Amniotic epithelial cell (primary cell): ENCODE data around the gene ZNHIT3.
A peak's percentile ranks its signal among the peaks of the same experiment; 100 is the strongest.

Experiments
- DNase-seq: peaks from one replicate; pipeline ENCODE4 v3.0.0-alpha.2; 2010; ENCODE audit warnings: low read depth

The ZNHIT3 gene

DNA sequence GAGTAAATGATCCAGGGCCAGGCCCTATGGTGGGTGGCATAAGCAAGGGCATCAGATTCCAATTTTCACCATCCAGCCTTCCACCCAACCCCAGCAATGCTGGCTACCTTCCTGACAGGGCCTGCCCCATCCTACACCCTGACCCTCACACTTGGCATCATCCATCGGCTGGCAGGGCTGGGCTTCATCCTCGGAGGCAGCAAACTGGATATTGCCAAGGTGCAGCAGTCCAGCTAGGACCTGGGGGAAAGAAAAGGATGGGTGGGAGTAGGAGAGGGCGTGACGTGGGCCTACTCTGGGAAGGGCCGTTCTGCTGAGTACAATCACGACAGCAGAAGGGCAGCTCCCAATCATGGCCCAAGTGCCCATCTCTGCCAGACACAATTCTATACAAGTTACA lies 24.7 kb downstream of the ZNHIT3 start:
- no peak for DNase-seq

DNA sequence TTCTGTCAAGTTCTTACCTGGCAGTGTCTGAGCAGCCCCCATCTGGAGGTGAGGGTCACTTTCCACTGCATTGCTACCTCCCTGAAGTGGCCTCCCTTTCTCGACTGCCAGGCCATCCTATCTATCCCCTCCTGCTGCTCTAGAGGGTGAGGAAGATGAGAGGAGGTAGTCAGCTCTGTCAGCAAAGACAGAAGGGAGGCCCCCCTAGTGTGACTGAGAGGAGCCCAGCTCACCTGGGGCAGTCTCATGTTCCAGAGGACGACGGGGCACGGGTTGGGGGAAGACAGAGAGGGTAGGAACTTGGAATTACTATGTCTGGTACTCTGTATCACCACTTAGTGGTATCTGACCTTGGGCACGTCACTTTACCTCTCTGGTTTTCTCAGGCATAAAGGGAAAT lies 26.2 kb downstream of the ZNHIT3 start:
- DNase-seq = no peak

DNA sequence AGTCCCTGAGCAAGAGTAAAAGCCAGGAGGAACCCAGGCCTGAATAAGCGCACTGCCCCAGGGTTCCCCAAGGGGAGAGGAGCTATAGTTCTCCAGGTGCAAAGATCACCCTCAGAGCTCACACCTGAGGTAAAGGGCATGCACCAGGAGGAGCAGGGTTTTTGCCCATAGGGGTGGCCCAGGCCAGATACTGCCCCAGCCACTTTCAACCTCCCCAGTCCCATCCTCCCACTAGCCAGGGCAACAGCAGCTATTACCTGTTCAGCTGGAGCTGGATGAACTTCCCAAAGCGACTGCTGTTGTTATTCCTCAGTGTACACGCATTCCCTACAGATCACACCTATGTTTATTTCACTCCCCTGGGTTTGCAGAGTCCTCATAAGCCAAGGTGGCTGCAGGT lies 28.4 kb downstream of the ZNHIT3 start:
- no peak for DNase-seq

DNA sequence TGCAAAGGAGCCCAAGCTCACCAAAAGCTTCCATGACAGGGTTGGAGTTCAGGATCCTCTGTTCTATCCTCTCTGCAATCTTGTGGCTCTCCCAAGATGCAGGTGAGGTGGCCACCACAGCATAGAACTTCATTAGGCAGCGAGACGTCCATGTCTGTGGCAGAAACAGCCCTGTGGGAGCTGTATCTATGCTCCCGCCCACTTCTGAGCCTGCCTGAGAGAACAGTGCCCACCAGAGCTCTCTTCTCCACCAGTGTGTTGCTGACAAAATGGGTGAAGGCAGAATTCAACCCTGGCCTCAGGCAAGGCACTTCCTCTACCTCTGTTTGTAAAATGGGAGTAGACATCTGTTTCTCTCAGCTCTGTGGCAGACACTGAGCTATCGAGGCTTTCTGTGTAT lies 29.4 kb downstream of the ZNHIT3 start:
- no peak for DNase-seq

DNA sequence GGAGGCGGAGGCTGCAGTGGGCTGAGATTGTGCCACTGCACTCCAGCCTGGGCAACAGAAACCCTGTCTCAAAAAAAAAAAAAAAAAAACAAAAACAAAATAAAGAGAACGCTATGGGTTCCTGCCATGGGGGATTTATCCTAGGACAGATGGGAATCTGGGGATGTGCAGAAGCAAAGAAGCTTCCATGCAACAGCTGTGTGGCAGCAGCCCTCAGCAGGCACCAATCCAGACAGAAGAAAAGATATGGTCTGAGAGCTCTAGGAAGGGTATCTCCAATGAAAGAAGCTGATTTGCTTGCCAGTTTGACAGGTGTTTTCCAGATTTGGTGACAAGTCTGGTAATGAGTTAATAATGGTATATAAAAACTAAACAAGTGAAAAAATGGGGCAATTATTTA lies 36.6 kb downstream of the ZNHIT3 start:
- no peak for DNase-seq

DNA sequence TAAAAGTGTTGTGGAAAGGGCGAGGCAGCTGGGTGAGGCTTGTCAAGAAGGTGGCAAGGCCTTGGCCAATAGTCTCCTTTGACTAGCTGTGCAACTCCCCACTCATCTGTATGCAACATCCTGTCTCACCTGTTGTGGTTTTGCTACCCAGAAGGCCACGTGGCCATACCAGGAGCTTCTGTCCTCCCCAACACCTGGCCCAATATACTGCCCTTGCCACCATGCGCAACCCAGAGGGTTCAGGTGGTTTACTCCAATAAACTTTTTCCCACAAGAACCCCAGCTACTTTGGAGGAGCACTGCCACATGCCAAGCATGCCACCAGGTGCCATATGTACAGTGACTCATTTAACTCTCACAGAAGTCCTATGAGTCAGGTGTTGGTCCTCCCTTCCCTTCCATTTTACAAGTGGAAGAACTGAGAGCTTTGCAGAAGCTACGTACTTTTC lies 38.0 kb downstream of the ZNHIT3 start:
- DNase-seq = no peak

DNA sequence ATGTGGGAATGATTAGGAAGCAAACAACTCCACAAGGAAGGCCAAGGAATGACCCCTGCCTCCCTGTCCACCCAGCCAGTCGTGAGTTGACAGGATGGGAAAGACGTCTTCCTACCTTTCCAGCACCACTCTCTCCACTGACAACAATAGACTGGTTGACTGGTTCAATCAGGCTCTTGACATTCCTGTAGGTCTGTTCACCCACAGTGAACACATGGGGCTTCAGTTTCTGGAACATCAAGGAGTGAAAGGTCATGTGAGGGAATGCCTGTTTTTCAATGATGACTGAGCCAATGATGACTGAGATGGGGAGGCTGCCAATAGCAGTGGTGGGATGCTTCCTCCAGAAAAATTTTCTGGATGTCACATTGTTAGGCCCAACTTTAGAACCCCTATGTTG lies 38.6 kb downstream of the ZNHIT3 start:
- no peak for DNase-seq

DNA sequence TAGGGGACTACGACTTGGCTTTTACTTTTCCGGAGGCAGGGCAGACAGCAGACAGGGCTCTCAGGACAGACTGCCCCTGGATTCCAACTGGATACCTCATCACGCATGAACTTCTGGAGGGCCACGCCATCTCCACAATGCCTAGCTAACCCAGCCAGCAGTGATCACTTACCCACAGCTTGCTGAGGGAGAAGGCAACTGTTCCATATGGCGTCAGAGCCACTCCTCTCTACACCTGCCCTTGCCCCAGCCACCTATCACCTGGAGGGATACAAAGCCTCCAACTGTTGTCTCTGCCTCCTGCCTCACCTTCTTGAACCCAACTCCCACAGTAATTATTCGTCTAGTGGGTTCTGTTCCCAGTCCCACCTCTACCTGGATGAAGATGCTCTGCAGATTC lies 39.4 kb downstream of the ZNHIT3 start:
- DNase-seq = no peak

DNA sequence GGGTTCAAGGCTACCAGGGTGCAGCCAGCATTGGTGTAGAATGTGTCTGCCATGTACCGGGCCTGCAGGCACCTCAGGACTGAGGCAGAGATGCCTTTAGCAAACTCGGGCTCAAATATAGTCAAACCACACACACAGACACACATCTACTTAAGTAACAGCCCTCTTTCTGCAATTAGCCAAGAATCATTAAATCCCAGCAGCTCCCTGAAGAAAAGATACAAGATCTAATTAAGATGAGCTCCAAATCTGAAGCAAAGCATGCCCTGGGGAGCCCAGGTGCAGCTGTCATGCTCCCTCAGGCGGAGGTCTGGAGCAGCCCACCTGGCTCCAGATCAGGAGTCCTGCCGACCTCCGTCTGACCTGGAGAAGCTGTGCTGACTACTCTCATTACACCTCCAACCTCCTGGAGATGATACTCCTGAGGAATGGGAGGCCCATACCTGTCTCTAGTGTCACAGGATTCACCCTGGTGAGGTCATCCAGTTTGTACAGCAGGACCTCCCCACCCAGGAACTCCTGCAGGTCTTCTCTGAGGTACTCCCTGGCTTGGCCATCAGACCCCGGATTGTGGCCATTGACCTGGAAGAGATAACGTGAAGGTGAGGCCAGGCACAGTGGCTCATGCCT lies 41.3 kb downstream of the ZNHIT3 start:
- no peak for DNase-seq

DNA sequence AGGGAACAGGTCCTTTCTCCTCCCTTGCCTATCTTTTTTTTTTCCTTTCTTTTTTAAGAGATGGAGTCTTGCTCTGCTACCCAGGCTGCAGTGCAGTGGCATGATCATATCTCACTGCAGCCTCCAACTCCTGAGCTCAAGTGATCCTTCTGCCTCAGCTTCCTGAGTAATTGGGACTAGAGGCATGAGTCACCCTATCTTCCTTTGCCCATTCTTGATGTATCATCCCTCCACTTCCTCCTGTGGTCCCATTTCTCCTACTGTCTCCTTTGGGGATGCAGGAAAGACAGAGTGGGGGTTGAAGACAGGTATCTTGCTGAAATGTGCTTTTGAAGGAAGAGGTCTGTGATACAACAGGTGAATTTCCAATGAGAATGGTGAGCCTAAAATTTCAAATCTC lies 42.6 kb downstream of the ZNHIT3 start:
- DNase-seq = peak; percentile 62

DNA sequence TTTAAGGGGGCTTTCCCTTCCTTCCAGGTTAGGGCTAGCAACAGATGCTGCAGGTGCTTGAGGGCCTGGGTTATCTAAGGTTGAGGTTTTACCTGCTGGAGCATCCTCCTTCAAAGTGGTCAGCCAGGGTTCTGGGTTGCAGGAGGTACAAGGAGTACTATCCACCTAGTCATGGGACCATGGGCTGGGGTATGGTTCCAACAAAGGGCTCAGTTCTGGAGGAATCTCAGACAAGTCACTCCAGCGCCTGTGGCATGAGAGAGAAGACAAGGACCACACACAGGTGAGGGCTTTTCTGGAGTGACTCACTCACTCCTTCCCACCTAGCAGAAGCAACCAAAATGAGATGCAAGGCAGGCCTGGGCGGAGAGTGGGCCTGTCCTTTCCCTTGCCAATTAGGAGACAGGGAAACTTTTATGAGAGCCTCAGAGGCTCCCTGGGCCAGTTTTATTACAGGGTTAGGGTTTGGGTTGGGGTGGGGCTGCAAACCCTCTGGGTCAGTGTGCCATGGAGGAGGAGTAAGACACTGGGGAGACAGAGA lies 46.0 kb downstream of the ZNHIT3 start:
- no peak for DNase-seq

DNA sequence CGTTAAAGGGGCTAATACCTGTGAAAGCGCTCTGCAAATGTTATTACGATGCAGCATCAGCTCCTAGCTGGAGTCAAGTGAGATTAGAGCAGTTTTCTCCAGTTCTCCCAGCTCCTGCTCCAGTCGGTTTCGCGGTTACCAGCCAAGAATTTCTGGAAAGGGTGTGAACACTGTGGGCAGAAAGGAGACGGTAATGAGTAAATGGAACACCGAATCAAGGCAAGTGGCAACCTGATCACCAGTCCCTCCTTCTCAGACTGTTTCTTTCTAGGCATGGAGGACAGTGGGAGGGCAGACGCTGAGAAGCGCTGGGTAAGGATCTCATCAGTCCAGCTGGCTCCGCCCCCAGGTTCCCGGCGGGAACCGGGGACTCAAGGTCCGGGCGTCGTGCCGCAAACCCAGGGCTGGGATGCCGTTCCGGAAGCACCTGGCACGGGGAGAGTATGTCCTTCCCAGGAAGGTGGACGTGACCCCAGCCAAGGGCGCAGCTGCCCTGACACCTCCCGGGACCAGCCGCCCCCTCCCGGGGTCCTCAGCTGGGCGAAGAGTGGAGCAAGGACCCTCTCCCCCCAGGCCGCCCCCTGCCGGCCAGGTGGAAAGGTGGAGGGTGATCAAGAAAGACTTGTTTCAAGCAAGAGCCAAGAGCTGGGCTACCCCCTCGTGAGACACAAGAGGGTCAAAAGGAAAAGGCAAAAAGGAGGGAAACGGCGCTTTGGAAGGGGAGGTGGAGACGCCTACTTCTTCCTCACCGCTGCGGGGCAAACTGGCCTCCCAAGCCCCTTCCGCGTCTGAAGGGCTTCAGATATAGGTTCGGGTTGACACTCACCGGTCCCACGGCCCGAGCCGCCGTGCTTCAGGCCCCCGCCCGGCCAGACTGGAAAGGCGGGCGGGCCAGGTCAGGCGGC lies 47.7 kb downstream of the ZNHIT3 start:
- DNase-seq = peak; percentile 54

DNA sequence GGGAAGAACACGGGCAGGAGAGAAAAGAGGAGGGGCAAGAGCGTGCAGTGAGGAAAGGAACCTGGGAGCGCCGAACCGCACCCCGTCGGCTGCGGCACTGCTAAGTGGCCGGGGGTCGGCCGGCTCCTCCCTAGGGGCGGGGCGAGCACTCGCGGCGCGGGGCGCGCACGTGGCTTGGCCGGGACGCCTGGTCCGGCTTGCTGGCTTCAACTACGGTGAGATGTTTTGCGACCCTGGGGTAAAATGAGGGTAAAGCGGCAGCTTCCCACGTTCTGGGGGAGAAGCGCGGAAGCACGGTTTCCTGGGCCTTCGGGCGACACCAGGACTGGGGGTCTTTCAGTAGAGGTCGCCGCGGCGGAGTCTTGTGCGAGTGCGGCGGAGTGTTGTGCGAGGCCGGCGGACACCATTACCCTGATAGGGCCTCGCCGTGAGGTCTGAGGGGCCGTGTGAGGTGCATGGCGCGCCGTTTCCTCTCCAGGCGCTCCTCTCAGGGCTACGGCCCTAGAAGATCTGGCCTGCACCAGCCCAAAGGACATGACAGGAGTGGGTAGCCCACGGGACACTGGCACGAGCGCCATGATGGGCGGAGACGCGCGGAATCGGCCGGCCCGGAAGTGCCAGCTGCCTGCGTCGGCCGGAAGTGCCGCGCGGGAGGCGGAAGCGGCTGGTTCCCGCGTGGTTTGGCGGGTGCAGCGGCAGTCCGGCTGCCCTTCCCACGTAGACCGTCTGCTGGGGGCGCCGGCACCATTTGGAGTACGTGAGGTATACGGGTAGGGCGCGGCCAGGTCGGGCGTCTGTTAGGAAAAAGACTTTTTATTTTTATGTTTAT lies 48.6 kb downstream of the ZNHIT3 start, which contains the start of the genes MYO19 and PIGW:
MYO19 (minus strand) TSS at position 29 of the 829 bp plus-strand sequence. CDS start 2,330 bp downstream, outside the sequence.
PIGW (plus strand) TSS at position 148 of the 829 bp plus-strand sequence. CDS start 2,115 bp downstream, outside the sequence.
- DNase-seq = peak; percentile 86

DNA sequence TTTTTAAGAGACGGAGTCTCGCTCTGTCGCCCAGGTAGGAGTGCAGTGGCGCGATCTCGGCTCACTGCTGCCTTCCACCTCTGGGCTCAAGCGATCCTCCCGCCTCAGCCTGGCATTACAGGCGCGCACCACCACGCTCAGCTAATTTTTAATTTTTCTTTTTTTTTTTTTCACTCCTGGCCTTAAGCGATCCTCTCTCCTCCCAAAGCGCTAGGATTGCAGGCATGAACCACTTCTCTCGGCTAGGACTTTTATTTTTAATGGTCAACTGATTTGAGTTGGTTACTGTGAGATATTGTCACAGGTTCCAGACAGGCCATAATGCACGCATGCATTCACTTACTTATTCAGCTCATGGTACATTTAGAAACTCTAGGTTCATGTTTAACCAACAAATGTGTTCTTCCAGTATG lies 49.2 kb downstream of the ZNHIT3 start:
- DNase-seq = no peak

DNA sequence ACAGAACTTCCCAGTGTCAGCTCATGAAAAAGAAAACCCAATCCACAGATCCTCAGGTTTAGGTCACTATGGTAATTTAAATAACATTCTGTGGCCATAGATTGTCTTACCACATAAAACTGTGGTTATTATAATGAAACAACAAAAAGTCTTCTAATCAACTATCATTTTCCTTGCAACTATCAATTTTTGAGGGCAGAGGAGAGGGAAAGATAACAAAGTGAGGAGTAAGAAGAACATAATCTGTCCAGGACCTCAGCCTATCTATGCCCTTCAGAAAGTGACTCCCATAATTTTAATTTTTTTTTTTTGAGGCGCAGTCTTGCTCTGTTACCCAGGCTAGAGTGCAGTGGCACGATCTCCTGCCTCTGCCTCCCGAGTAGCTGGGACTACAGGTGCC lies 54.2 kb downstream of the ZNHIT3 start:
- no peak for DNase-seq

DNA sequence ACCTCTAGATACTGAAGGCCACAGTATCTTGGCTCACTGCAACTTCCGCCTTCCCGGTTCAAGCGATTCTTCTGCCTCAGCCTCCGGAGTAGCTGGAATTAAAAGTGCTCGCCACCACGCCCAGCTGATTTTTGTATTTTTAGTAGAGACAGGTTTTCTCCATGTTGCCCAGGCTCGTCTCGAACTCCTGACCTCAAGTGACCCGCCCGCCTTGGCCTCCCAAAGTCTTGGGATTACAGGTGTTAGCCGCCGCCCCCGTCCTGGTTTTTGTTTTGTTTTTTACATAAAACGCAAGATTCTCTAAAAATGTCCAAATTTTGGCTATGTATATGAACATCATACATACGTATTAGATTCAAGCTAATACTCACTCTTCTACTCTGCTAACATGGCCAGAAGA lies 56.3 kb downstream of the ZNHIT3 start:
- DNase-seq = no peak

DNA sequence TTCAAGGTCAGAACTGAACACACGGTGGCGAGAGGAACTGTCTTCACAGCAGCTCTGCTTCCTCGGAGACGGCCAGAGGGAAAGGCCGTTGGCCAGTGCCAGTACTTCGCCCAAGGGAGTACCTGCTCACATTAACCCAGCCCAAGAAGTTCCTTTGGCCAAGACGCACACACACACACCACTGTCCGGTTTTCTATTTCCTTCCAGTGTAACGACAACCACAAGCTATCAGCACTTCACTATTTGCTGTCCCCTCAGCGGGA lies 57.5 kb downstream of the ZNHIT3 start:
- DNase-seq = peak; percentile 59

DNA sequence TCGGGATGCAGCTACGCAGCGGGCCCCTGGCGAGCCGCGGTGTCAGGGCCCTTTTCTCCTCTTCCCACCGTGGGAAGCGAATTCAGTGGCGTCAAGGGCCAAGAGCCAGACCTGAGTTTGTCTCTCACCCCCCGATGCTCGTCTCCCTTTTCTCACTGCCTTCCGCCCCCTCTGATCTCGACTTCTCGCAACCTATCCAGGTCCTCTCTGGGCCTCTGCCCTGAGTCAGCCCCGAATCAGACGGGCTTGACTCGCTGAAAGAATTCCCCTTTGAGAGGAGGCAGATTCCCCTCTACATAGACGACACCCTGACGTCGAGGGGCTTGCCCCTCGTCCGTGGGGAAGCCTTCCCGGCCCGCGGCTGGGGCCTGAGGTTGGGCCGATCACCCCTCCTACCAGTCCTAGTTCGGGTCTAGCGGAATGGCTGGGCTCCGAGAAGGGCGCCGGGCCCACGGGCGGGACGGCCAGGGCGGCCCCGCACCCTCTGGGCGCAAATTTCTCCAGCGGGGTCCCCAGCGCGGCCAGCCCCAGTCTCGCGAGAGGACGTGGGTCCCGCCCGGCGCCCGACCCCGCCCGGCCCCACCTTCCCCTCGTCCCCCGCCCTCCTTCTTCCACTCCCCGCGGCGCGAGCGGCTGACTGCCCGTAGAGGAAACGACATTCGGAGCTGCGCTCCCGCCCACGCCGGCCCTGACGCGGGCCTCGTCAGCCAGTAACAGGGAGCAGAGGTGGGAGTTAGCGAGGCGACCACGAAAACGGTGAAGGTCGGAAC lies 58.0 kb downstream of the ZNHIT3 start, which contains the start of gene GGNBP2:
GGNBP2 (plus strand) TSS at position 613 of the 770 bp plus-strand sequence. CDS start 806 bp downstream, outside the sequence.
- peak; percentile 83 for DNase-seq

DNA sequence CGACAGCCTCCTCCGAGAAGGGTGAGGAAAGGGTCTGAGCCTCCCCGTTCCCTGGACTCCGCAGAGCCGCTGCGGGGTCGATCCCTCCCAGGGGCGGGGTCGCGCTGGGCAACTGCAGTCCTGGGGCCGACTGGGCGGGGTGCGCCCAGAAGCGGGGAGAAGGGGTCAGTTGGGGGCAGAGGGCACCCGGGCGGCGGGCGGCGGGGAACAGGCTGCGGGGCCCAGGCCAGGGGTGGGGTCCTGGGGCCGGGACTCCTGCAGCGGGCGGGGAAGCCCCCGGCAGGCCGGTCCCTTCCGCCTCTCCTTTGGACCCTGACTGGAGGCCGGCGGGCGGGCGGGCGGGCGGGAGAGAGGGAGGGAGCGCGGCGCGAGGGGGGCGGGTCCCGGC lies 58.6 kb downstream of the ZNHIT3 start:
- DNase-seq = no peak
